Measurements from ENCODE around the gene IL12RB1.

IL12RB1 gene

DNA sequence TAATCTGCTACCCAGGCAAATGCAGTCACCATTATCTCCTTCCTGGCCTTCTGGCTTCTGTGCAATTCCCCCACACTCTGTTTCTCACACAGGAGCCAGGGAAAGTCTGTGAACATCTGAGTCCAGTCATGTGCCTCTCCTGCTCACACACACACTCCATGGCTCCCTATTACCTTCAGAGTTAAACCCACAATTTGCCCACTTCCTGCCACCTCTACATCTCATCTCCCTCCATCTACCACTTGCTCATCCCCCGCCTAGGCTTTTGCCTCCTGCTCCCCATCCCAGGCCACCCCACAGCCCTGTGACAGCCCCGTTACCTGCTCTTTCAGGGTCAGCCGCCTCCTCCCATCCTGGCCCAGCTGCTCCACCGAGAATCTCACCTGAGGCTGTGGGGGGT lies 13.5 kb downstream of the IL12RB1 start:
- Histone ChIP-seq H2AFZ (ENCODE audit: low read depth, low read length) (no peak overlapping the region), H3K79me2 (ENCODE audit: insufficient read depth, low read length) (no peaks in the 10 kb centered on the region), H3K27ac (ENCODE audit: low read length) (peak overlapping the region; percentile 5; the same call in 1 of the 2 replicates), H3K4me3 (ENCODE audit: low read depth in 1 of 2, low read length in 2 of 2) (no peak overlapping the region), H3K4me1 (ENCODE audit: insufficient read depth, low read length) (peaks cover 7% of the 10 kb centered on the region), H3K9me3 (ENCODE audit: insufficient read depth, low read length, severe bottlenecking) (no peaks in the 10 kb centered on the region), H3K27me3 (ENCODE audit: insufficient read depth, low read length, poor library complexity) (no peaks in the 10 kb centered on the region), H3K36me3 (ENCODE audit: insufficient read depth, low read length) (no peaks in the 10 kb centered on the region), H3K4me2 (ENCODE audit: insufficient read depth, low read length) (no peak overlapping the region), H3K9ac (ENCODE audit: low read depth, low read length) (no peak overlapping the region), H4K20me1 (ENCODE audit: insufficient read depth, low read length) (no peaks in the 10 kb centered on the region)
- ATAC-seq (ENCODE audit: insufficient read depth, low read depth) (peak; percentile 84), DNase-seq (peak; percentile 40)
- TF ChIP-seq, protein P1, sequence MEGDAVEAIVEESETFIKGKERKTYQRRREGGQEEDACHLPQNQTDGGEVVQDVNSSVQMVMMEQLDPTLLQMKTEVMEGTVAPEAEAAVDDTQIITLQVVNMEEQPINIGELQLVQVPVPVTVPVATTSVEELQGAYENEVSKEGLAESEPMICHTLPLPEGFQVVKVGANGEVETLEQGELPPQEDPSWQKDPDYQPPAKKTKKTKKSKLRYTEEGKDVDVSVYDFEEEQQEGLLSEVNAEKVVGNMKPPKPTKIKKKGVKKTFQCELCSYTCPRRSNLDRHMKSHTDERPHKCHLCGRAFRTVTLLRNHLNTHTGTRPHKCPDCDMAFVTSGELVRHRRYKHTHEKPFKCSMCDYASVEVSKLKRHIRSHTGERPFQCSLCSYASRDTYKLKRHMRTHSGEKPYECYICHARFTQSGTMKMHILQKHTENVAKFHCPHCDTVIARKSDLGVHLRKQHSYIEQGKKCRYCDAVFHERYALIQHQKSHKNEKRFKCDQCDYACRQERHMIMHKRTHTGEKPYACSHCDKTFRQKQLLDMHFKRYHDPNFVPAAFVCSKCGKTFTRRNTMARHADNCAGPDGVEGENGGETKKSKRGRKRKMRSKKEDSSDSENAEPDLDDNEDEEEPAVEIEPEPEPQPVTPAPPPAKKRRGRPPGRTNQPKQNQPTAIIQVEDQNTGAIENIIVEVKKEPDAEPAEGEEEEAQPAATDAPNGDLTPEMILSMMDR (IDR thresholded peaks at IDR 0.05; ENCODE audit: borderline replicate concordance, extremely low read depth, low read length, poor library complexity, severe bottlenecking), result no peak
- no peak for TF ChIP-seq EZH2 (IDR thresholded peaks at IDR 0.05; ENCODE audit: borderline replicate concordance, low read depth, low read length, severe bottlenecking)

DNA sequence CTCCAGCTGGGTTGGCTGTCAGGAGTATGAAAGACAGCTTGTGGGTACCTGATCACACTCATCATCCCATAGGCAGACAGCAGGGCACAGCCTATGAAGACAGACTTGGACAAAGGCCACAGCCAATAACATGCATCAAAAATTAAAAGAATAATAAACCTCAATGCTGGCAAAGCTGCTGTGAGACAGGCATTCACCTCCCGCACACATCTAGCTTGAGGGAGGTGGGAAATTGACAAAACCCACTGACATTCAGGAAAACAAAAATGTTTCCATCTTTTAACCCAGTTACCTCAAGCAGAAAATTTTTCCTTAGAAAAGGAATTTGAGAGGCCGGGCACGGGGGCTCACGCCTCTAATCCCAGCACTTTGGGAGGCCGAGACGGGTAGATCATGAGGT lies 14.4 kb downstream of the IL12RB1 start:
- Histone ChIP-seq H3K4me1 (ENCODE audit: insufficient read depth, low read length) (peaks cover 7% of the 10 kb centered on the region), H3K36me3 (ENCODE audit: insufficient read depth, low read length) (no peaks in the 10 kb centered on the region), H3K27me3 (ENCODE audit: insufficient read depth, low read length, poor library complexity) (no peaks in the 10 kb centered on the region), H4K20me1 (ENCODE audit: insufficient read depth, low read length) (no peaks in the 10 kb centered on the region), H3K9me3 (ENCODE audit: insufficient read depth, low read length, severe bottlenecking) (no peaks in the 10 kb centered on the region), H3K27ac (ENCODE audit: low read length) (no peak overlapping the region), H3K79me2 (ENCODE audit: insufficient read depth, low read length) (no peaks in the 10 kb centered on the region), H3K4me3 (ENCODE audit: low read depth in 1 of 2, low read length in 2 of 2) (no peak overlapping the region), H3K9ac (ENCODE audit: low read depth, low read length) (no peak overlapping the region), H3K4me2 (ENCODE audit: insufficient read depth, low read length) (no peak overlapping the region), H2AFZ (ENCODE audit: low read depth, low read length) (no peak overlapping the region)
- no peak for DNase-seq
- ATAC-seq (ENCODE audit: insufficient read depth, low read depth), result no peak
- TF ChIP-seq, protein P1 (IDR thresholded peaks at IDR 0.05; ENCODE audit: borderline replicate concordance, extremely low read depth, low read length, poor library complexity, severe bottlenecking), result no peak
- no peak for TF ChIP-seq EZH2 (IDR thresholded peaks at IDR 0.05; ENCODE audit: borderline replicate concordance, low read depth, low read length, severe bottlenecking)

DNA sequence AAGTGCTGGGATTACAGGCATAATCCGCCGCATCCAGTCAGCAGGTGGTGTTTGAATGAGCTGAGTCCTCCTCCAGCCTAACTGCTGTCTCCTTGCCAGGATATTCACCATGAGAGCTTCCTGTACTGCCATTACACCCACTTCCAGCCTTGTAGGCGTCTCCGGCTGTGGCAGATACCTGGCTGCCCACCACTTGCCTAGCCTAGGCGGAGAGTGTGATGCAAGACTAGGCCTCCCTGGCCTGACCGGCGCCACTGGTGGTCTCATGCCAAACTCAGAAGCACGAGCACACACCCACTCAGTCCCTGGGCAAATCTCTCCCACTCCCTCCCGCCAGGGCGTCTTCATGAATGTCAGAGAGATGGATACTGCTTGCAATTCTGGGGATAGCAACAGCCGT lies 16.6 kb downstream of the IL12RB1 start:
- Histone ChIP-seq H3K36me3 (ENCODE audit: insufficient read depth, low read length) (no peaks in the 10 kb centered on the region), H3K79me2 (ENCODE audit: insufficient read depth, low read length) (no peaks in the 10 kb centered on the region), H3K9me3 (ENCODE audit: insufficient read depth, low read length, severe bottlenecking) (no peaks in the 10 kb centered on the region), H3K9ac (ENCODE audit: low read depth, low read length) (no peak overlapping the region), H3K27ac (ENCODE audit: low read length) (no peak overlapping the region), H3K27me3 (ENCODE audit: insufficient read depth, low read length, poor library complexity) (no peaks in the 10 kb centered on the region), H3K4me1 (ENCODE audit: insufficient read depth, low read length) (peaks cover 7% of the 10 kb centered on the region), H2AFZ (ENCODE audit: low read depth, low read length) (no peak overlapping the region), H3K4me2 (ENCODE audit: insufficient read depth, low read length) (no peak overlapping the region), H4K20me1 (ENCODE audit: insufficient read depth, low read length) (no peaks in the 10 kb centered on the region), H3K4me3 (ENCODE audit: low read depth in 1 of 2, low read length in 2 of 2) (no peak overlapping the region)
- DNase-seq, result no peak
- ATAC-seq (ENCODE audit: insufficient read depth, low read depth), result no peak
- TF ChIP-seq, protein P1 (IDR thresholded peaks at IDR 0.05; ENCODE audit: borderline replicate concordance, extremely low read depth, low read length, poor library complexity, severe bottlenecking), result no peak
- no peak for TF ChIP-seq EZH2 (IDR thresholded peaks at IDR 0.05; ENCODE audit: borderline replicate concordance, low read depth, low read length, severe bottlenecking)

DNA sequence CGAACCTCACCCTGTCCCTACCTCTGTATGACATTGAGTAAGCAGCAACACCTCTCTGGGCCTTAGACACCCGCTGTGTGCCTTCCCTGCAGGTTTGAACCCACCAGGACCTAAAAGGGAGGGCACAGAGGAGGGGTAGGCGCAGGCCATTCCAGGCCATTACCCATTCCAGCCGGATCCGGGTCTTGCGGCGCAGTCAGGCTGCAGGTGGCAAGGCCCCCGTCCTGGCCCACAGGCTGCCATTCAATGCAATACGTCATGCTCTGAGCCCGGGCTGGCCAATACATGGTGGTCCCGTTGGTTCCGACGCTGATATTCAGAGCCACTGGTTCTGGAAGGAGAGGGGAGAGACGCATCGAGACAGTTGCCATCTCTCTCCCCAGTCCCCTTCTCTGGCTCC lies 17.4 kb downstream of the IL12RB1 start:
- no peaks in the 10 kb centered on the region for H4K20me1 ChIP-seq (ENCODE audit: insufficient read depth, low read length)

More for the DNA sequence above, 17.4 kb downstream of the IL12RB1 start:
- Histone ChIP-seq H3K36me3 (ENCODE audit: insufficient read depth, low read length) (no peaks in the 10 kb centered on the region), H3K9me3 (ENCODE audit: insufficient read depth, low read length, severe bottlenecking) (no peaks in the 10 kb centered on the region), H3K27me3 (ENCODE audit: insufficient read depth, low read length, poor library complexity) (no peaks in the 10 kb centered on the region), H3K79me2 (ENCODE audit: insufficient read depth, low read length) (no peaks in the 10 kb centered on the region), H2AFZ (ENCODE audit: low read depth, low read length) (no peak overlapping the region), H3K4me3 (ENCODE audit: low read depth in 1 of 2, low read length in 2 of 2) (no peak overlapping the region), H3K9ac (ENCODE audit: low read depth, low read length) (no peak overlapping the region), H3K27ac (ENCODE audit: low read length) (no peak overlapping the region), H3K4me2 (ENCODE audit: insufficient read depth, low read length) (no peak overlapping the region), H3K4me1 (ENCODE audit: insufficient read depth, low read length) (peaks cover 7% of the 10 kb centered on the region)
- ATAC-seq (ENCODE audit: insufficient read depth, low read depth) (no peak), DNase-seq (no peak)
- no peak for TF ChIP-seq EZH2 (IDR thresholded peaks at IDR 0.05; ENCODE audit: borderline replicate concordance, low read depth, low read length, severe bottlenecking)
- TF ChIP-seq, protein P1 (IDR thresholded peaks at IDR 0.05; ENCODE audit: borderline replicate concordance, extremely low read depth, low read length, poor library complexity, severe bottlenecking), result no peak
